GM18858 (cell line): ENCODE measurements around the gene ACTN1.

Experiments
- ATAC-seq: cut with Tn5 transposase; IDR thresholded peaks from one replicate; pipeline ENCODE4 v1.9.1; 2021; ENCODE audit not compliant: unreplicated experiment

ACTN1 gene

DNA sequence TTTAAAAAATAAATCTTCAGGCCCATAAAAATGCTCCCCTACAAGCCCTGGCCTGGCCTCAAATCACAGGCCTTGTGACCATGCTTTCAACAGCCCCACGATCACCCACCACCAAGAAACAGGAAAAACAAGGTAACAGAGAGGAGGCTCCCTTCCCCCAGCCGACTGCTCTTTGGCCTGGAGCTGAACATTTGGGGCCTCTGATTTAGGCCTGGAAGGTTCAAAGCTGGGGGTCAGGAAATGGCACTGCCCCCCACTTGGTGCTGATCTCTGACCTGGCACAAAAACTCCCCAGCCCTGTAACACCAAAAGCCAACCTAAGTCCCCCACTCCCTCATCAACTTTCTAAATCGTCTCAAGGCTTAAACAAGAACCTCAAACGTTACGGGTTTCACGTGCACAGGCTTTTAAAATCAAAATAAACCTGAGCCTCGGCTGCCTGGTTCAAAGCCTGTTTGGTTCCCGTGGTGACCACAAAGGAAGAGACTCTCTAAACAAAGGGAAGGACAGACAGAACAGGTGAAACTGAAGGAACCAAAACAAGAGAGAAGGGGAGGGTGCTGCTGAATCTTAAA lies 9.0 kb downstream of the ACTN1 start:
- ATAC-seq = no peak

DNA sequence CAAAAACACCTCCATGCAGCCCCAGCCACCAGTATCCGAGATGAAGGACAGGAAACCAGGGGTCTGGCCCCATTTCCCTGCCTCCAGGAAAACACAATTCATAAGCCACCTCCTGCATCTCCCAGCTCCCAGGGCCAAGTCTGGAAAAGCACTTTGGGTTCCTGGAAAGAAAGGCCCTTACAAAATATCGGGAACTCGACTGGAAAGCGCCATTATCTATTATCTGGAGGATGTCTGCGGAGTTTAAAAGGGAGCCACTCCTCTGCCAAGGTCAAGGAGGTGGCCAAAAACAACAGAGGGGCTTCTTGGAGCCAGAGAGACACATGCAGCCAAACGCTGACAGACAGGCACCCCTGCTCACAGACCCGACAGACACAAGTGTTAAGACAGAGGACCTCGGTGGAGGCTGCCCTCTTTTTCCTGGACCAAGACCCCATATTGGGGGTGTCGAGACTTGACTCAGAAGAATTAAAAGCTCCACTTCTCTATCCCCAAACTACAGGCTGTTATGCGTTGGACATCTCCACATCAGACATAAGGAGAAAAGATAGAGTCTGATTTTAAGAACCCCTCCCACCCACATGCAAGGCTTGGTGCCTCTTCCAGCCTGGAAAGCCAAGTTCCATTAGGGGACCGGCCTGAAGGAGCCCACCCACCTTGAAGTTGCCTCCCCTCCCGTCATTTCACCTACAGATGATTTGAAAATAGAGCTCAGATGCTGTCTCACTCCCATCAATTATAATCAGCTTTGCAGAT lies 9.6 kb downstream of the ACTN1 start:
- ATAC-seq = no peak

DNA sequence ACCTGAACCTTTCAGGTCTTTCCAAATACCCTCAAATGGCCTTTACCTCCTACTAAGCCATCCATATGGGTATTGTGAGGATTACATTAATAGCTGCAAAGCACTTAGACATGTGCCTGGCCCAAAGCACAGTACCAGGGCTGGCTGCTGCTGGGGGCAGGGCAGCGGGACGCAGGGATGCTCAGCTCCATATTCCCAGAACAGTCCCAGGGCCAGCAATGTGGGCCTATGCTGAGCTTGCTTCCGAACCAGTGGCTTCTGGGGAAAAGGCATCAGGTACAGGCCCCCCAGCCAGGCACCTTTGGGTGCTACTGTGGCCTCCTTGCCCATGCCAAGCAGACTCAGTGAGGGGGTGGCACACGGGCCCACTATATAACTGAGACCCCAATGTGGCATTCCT lies 10.4 kb downstream of the ACTN1 start:
- no peak for ATAC-seq

DNA sequence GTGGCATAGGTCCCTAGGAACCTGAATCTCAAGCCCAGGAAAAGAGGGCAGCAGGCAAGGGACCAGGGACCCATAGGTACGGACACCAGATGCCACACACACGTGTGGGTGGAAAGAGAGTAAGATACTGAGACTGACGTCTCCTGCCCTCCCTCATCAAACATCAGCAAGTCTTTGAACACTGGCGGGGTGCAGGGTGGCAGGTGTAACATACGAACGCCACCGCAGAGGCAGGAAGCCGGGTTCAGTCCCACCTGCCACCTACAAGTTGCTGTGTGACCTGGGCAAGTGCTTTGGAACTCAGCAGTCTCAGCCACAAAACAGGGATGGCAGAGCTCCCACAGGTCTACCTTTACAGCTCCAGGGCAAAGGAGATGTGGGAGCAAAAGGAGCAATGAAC lies 11.1 kb downstream of the ACTN1 start:
- ATAC-seq = no peak

DNA sequence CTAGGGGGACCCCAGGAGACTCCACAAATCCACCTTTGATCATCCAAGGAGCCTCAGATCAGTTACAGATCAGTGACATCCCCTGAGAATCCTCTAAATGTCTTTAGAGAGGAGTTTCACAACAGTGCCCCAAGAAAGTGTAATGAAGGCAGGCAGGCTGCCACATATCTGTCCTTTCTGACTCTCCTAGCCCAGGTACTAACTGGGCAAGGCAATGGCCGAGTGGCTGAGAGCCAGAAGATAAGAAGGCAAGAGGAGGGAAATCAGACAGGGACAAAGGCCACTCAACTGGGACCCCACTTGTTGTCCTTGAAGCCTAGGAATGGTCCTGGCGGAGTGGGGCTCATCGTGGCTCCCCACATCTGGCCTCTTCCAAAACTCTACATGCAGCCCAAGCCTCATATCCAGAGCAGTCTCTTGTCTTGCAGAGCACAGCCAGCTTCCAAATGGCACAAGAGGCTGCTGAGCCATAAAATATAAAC lies 11.6 kb downstream of the ACTN1 start:
- no peak for ATAC-seq

DNA sequence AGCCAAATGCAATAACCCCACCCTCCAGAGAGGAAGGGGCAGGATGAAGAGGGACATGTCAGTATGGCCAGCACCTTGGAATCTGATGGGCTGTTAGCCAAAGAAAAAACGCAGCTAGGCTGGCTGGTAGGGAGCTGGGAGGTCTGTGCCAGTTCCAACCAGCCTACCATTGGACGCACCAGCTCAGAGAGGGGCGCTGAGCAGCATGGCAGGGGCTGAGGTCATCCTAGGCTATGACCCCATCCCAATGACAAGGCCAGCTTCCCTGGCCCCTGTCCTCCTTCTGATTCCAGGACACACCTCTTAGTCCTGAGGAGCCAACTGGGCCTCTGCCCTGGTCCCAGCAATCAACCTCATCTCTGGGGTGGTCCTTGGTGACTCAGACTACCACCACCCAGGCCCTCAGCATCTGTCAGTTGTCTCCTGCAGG lies 12.2 kb downstream of the ACTN1 start:
- no peak for ATAC-seq

DNA sequence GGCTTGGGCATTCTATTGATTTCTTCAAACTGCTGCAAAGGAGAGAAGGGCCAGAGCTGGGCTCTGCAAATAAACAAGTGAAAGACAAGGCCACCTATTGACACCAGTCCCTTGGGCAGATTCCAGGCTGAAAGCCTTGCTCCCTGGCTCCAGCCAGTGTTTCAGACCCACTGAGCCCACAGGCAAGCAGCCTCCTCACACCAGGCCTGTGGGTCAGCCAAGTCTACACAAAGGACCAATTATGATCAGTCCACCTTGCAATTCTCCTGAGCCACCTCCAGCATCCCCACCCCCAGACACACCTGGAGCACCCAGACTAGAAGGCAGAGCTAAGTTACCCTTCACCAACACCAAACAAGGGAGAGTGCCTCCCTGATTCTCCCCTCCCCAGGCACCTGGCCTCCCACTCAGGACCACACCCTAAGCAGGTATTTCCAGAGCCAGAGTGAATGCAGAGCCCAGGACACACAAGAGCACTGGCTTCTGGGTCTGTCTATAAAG lies 13.8 kb downstream of the ACTN1 start:
- no peak for ATAC-seq

DNA sequence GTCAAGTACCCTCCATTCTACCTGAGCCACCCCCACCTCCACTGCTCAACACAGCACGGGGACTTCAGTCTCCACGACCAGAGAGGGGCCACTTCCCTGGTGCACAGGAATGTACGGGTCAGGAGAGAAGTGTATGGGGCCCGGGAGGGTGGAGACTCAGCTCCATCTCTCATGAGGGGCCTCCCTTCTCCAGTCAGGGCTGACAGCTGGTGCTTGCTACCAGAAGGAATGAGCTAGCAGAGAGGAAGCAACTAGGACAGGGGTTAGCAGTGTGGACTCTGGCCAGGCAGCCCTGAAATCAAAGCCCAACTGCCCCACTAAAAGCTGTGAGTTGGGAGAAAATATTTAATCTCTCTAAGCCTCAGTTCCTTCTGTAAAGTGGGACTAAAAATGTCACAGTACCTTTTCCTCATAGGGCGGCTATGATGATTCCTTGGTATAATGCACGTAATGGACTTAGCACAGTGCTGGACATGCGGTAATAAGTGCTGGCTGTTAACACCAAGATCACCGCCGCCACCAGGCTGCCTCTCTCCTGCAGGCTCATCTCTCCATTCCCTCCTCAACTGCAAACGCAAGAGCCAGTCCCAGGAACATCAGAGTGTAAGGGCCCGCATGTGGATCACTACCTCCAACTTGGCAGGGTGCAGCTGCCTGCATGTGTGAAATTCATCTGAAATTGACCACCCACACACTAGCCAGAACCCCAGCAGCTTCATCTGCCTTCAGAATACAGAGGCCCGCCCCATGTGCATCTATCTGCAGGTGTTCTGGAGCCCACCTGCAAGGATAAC lies 14.6 kb downstream of the ACTN1 start:
- ATAC-seq = no peak

DNA sequence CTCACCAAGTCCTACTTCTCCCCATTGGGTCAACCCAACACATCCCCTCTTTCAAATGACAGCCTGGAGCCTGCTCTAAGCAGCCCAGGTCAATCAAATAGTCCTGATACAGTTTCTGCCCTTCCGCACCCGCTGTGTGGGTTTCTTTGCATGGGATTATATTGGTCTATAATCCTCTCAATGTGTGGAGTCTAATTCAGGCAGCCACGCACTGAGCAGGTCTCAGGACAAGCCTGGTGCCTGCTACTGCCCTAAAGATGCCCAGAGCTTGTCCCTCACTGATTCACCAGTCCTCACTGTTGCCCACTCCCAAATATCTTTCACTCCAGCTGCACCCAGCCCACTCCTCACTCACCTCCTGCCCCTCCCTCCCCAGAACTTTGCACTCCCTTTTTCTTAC lies 16.4 kb downstream of the ACTN1 start:
- no peak for ATAC-seq

DNA sequence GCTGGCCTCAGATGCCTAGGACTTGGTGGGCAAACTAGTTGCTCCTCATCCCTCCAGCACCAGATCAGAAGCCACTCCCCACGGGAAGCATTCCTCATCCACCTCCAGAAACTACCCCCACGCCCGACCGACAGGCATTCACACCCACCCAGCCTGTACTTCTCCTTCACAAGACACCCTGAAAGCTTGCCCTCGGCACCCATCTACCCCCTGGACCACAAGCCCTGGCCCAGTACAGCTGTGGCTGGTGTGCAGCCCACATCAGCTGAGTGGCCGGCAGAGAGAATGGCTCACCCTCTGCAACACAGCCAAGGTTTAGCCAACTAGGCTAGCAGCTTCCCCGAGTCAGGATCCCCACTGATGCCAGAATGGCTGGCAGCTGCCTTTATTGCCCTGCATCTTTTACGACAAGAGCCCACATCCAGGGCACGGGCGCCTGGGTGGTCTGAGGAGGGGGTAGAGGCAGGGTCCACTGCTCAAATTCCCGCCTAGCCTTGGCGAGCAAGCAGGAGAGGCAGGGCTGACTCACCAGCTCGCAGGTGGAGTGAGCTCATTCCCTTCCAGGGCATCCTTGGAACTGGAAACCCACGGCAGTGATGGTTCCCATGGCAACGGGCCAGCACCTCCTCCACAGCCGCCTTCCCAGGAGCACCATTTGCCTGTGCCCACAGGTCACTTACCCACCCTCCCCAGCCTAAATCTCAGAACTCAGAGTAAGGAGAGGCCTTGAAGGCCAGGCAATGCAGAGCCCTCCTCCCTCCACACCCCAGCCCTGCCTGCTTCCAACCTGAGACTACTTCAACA lies 17.1 kb downstream of the ACTN1 start:
- ATAC-seq = no peak

DNA sequence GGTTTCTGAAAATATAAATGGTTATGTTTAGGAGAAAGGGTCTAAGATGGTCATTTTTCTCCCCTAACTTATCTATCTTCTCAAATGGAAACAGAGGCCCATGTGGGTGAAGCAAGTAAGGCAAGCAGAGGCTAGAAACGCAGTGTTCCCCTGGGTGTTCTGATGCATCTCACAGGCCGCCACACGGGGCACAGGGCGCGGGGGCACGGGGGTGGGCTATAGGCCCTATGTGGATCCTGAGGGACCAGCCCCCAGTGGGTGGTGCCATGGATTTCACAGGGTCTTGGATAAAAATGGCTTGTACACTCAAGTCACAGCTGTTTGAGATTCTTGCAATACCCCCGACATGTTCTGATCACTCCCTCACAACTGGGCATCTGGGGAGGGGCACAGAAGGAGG lies 17.7 kb downstream of the ACTN1 start:
- no peak for ATAC-seq

DNA sequence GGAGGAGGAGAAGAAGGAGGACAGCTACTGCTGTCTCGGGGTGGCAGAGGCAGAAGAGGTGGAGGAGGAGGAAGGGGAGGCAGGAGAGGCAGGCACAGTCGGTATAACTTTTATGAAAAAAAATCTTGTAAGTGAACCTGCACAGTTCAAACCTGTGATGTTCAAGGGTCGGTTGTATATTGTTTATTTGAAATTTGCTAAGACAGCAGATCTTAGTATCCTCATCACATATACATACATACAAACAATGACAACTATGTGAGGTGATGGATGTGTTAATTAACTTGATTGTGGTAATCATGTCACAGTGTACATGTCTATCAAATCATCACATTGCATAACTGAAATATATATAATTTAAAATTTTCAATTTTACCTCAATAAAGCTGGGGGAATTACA lies 19.0 kb downstream of the ACTN1 start:
- ATAC-seq = no peak

DNA sequence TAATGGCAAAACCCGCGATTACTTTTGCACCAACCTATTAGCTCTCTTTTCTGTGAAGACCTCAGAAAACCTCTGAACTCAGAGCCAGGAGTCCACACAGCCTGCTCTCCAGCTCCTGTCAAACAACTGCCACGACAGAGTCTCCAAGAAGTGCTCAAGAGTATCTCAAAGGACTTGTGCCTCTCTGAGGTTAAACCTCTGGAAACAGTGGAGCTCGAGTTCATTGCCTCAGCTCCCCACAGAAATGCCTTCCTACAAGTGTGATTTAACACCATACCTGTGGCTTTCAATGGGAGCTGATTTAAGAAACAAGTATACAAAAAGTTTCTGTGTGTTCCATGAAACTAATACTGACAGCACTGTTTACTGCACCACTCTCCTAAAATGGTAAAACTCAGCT lies 20.1 kb downstream of the ACTN1 start:
- no peak for ATAC-seq

DNA sequence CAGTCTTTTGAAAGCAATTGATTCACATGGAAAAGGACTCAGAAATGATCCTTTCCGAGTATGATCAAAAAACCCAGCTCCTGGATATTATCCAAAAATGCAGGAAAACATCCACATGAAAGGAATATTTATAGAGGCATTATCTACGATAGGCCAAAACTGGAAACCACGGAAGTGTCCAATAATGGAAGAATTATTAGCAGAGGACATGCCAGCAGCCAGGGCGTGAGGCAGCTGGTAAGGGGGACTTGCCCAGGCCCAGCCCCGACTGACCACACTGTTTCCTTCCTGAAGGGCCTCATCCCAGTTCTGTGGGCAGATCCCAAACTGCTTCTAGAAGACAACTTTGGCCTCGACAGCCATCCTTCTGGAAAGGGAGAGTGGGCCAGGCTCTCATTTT lies 20.5 kb downstream of the ACTN1 start:
- ATAC-seq = no peak

DNA sequence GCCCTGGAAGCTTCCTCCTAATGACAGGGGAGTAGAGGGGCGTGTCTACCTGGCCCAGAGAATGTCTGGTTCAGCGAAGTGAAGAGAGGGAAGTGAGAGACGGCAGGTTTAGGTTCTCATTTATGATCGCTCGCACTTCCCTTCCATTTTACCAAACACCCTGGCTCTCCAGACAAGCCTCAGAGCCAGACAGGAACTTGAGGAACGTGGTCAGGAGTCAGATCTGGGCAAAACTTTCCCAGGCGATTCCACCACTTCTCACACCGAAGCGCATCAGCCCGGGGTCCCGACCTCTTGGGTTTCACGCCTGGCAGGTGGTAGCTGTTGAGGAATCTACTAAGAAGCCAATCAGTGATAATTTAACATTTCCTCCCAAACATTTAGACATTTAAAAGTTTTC lies 21.3 kb downstream of the ACTN1 start:
- no peak for ATAC-seq

DNA sequence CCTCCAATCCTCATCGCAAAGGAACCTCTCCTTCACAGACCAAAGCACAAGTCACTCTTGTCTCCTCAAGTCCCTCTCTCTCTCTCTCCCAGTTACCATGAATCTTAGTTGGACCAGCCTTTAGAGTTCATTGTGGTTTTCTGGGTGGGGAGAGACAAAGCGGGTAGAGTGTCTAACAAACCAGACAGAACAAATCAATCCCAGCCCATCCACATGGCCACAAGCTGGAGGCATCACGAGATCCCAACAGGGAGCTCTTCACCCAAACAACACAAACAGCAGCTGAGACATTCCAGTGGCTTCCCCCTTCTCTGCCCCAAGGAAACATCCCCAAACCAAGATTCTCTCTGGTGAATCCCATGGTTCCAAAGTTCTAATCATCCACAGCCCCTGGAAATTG lies 22.4 kb downstream of the ACTN1 start:
- ATAC-seq = no peak

DNA sequence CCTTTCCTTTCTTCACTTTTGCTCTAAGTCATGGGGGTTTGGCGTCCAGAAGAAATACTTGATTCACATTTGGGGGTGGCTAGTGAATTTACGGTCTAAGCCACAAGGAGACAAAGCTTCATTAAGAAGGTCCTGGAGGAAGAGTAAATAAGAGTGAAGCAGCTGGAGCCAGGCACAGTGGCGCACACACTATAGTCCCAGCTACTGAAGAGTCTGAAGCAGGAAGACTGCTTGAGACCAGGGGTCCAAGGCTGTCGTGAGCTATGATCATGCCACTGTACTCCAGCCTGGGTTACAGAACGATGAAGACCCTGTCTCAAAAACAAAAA lies 23.3 kb downstream of the ACTN1 start:
- no peak for ATAC-seq

DNA sequence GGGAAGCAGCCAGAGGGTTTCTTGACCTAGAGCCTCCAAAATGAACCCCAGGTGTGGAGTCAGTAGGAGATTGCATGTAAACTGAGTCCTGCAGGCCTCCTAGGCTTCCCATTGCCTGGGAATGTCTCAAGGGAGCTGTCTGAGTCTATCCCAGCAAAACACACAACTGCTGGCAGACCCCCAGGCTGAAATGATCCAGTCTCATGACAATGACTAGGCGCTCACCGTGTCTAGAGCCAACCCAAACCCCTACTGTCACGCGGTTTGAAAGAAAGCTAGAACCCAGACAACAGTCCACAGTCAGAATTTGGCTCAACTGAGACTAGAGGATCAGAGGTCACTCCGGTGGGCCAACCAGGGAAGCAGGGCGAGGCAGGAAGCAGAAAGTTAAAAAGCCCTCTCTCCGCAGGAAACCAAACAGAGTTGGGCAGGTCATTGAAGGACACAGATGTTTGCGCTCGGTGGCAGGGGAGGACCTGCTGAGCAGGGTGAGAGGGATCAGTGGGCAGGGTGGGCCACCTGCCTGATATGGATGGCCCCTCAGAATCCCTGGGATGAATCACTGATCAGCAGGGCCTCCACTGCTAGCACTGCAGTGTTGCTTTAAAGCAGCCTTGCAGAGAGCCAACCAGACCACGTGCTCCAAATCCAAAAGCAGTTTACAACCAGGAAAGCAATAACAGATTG lies 23.8 kb downstream of the ACTN1 start:
- no peak for ATAC-seq

DNA sequence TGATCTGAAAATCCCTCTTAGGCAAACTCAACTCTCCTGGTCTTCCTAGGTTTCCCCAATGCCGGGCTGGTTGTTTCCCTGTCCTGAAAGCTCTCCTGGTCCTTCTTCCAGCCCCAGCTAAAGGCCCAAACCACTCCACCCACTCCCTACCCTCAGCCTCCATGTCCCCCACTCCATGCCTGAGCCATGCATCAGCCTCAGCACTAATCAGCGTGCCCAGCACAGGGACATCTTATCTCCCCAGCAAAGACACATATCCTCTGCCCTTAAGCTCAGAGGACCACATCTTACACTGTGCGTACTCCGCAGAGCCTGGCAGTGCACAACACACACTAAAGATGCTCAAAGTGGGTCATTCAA lies 25.9 kb downstream of the ACTN1 start:
- no peak for ATAC-seq

DNA sequence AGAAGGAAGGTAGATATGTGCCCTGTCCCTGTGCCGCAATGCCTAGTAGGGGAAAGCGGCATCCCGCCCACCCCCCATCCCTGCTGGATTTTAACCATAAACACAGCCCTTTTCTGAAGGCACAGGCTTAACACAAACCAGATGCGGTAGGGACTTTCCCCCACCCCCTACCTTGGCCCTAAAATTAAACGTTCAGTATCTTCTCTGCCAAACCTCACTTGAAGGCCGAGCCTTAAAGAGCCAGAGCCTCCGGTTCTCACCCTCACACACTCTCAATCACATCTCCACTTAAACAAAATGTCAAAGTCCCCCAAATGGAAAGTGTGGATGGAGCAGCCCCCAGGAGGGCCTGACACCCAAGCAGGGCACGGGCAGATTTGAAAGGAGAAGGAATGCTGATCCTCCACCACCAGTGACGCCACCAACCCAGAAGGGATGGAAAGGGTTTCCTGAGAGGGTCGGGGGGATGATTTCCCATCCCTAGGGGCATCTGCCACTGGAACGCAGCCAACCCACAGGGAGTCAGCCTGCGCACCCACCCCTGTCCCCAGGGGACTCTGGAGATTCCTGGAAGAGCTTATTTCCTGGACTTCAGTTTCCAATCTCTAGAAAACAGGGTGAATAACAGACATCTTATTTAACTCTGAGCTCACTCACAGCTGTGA lies 26.4 kb downstream of the ACTN1 start:
- ATAC-seq = no peak
